ENCODE data around the gene JAML.

The JAML gene

DNA sequence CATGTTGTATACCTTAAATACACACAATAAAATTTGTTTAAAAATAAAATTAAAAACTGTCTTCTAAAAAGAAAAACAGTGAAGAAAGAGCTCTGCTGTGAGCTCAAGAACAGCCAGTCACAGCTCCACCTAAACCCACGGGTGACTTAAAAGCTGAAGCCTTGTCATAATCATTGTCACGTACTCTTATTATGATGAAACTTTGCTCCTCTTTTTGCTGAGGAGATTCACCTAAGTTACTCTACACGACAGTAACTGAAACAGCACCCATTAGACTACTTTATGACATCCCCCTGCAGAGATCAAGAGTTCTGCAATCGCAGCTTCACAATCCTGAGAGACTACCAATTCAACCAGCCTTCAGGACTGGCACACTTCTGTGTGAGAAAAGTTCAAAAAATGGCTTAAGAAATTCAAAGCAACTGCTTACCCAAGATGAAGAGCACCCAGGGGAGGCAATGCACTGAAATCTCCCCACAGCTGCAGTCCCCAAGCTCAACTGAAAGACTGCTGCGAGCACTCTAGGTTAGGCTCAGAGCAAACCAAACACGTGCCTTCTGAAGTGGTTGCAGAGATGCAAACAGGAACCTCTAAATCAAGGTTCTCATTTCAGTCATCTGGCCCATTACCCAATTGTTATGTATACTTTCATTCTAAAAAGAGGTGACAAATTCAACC lies at the start of gene JAML:
JAML (minus strand) TSS at position 501 of the 678 bp plus-strand sequence. CDS start 10,145 bp downstream, outside the sequence.
- in situ Hi-C loops (cut with MboI; ENCODE audit: low sequenced_read_pairs): no loop called here

- in situ Hi-C loops (cut with MboI; ENCODE audit: low sequenced_read_pairs): no loop called here
Observed at GRCh38 chr11:118274186-118274585, 49.4 kb upstream of the JAML start.

DNA sequence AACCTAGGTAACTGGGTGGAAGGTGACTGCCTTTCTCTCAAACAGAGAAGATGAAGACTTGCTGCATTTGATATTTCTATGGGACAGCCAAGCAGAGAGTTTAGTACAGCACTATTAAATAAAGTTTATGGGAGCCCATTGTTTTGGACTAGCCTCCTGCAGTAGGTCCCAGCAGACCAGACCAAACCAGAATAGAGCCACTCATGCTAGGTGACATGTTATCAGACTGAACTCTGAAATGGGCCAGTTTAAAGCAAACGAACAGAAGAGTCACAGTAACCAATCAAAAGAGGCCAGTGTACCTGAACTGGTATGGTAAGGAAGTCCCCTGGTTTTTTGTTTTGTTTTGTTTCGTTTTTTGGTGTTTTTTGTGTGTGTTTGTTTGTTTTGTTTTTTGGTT lies 47.2 kb upstream of the JAML start:
- in situ Hi-C loops (cut with MboI; ENCODE audit: low sequenced_read_pairs): no loop called here

DNA sequence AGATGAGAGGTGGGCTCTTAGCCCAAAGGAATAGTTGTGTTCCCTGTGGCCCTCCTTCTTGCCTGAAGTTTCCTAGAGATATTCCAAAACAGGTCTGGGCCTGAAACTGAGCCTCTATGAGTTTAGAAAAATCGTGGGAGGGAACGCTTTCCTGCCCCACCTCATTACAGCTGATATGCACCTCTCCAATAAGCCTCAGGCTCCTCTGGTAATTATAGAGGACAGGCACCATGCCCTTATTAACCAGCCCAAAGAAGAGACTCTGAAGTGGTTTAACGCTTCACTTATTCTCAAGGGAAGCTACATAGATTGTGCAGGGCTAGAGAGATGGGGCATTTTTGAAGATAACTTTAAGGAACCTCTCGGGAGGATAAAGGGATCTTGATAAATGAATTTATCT lies 42.7 kb upstream of the JAML start:
- in situ Hi-C loops (cut with MboI; ENCODE audit: low sequenced_read_pairs): no loop called here

DNA sequence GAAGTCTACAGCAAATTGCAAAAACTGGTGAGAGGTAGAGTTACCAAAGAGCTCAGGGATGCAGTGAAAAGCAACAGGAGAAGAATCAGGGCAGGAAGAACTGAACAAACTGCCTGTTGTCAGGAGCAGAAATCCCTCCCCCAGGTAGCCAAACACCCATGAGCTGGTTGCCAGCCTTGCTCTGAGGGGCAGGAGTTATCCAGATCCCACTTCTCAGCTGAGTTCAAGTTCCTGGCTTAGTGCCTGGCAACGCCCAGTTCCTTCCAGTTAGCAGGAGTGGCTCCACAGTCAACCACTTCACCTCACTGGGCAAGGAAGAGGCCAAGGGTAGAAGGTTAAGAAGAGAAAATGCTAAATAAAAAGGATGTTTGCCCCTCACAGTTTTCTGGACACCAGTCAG lies 41.1 kb upstream of the JAML start:
- in situ Hi-C loops (cut with MboI; ENCODE audit: low sequenced_read_pairs): no loop called here

DNA sequence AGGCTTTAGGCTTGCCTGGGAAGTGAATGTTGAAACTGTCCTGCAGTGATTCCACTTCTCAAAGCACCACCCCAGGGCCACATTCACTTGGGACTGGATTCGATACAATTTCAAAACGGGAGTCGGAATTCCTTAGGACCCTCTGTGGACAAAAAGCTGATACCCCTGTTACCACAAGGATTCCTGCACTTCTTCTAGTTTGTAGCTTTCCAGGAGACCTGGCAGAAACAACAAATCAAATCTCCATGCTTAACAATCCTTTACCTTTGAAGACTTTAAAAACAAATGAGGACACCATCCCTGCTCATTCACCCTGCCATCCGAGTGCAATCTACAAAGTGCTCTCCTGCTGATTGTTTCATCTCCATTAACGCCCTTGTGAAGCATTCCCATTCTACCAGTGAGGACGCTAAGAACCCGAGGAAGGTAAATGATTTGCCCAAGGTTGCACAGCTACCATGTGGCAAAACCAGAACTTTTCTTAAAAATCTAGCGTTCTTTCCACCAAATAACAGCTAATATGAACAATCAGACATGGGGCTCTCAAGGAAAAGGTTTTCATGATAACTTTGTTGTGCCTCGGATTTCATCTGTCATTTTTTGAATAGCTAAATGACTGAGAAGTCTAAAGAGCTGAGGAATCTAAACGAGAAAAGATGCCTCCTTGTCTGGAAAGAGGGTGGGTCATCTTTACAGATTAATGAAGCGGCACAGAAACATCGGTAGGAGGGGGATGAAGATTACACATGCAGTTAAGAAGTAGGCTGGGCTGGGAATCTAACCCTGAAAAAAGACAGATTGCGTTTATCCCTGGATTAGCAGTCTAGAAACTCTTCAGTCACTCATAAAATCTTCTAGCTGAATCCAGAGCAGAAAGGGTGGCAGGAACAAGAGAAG lies 40.0 kb upstream of the JAML start:
- in situ Hi-C loops (cut with MboI; ENCODE audit: low sequenced_read_pairs): no loop called here

DNA sequence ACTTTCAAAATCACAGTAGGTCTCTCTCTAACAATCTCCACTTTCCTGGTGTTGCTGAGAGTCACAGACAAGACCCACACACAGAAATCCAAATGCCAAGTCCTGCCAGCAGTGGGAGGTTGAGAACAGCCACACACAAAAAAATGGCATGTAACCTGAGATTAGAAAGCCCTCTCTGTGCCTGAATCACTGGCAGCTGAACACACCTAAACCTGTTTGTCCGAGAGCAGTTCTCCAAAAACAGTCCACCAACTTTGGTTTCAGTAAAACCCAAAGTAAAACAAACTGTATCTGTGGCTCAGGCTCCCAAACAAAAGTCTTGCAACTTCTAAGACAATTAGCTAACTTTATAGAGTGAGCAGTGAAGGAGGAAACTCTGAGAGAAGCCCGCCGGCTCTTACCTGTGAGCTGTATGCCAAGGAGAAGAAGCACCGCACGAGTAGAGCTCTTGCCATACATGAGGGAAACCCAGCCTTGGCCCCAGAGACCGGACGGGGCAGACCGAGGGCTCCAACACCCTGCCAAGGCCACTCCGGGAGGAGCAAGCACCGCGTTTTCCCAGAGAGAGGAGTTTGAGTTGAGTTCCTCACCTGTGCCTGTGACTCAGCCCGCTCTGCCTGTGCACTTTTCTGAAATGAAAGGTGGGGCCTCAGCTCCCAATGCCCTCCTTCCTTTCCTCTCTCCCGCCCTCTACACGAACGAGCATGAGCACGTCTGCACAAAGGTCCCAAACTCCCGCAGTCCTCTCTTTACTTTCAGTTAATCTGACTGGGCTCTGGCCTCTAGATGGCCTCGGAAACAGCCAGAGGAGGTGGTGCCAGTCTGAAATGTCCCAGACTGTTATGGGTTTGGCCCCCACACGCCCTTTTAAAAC lies 39.1 kb upstream of the JAML start, which contains the start of gene MPZL2:
MPZL2 (minus strand) TSS at position 603 of the 874 bp plus-strand sequence; CDS start at position 459, 144 bp downstream.
- in situ Hi-C loops (cut with MboI; ENCODE audit: low sequenced_read_pairs): no loop called here

DNA sequence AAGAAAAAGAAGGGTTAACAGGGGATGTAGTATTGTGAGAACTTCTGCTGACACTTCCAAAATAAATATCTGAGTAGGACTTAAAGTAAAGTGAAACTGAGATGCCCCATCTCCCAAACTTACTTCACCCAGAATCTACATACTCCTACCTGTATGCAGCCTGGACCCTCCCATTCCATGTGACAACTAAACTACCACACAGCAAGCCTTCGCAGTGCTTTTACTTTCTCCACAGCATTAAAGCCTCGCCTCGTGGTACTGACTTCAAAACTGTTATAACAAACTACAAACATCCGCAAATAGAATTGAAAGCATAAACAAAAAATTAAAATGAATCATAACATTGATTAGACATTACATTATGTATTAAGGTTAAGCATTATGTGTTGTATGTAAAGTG lies 38.3 kb upstream of the JAML start:
- in situ Hi-C loops (cut with MboI; ENCODE audit: low sequenced_read_pairs): no loop called here

DNA sequence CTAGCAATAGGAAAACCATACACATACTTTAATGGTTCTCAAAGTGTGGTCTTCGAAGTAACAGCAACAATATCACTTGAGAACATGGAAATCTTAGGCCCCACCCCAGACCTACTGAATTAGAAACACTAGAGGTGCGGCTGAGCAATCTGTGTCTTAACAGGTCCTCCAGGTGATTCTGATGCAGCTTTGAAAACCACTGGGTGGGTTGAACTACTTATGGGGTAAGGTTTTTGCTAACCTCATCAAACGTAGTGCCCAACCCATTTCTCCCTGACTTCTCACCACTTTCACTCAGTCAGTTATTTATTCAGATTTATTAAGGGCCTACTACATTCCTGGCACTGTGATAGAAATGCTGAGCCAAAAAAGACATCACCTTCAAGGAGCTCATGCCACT lies 35.5 kb upstream of the JAML start:
- in situ Hi-C loops (cut with MboI; ENCODE audit: low sequenced_read_pairs): no loop called here

- in situ Hi-C loops (cut with MboI; ENCODE audit: low sequenced_read_pairs): no loop called here
Observed at GRCh38 chr11:118259138-118259537, 34.3 kb upstream of the JAML start.

DNA sequence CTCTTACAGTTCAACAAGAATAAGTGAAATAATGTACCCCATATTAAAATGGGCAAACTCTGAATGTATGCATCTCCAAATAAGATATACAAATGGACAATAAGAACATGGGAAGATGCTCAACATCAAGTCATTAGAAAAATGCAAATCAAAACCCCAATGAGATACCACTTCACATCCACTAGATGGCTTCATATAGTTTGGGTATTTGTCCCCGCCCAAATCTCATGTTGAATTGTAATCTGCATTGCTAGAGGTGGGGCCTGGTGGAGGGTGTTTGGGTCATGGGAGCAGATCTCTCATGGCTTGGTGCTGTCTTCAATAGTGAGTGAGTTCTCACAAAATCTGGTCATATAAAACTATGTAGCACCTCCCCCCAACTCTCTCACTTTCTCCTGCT lies 33.6 kb upstream of the JAML start:
- in situ Hi-C loops (cut with MboI; ENCODE audit: low sequenced_read_pairs): no loop called here

DNA sequence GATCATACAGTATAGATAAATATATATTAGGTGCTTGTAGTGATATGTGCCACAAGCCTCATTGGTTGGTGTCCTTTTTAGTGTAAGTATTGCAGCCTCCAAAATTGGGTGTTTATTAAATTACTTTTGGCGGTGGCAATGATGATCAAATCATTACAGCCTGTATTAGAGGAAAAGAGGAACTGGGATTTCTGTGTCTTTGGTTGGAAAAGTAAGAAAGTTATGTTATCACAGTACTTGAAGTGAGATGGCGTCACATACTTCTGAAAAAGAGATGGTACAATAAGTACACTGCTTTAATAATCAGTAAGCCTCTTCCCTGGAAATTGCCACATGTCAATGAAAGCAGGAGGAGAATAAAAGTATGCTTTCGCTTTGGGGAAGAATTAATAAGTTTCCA lies 27.9 kb upstream of the JAML start:
- in situ Hi-C loops (cut with MboI; ENCODE audit: low sequenced_read_pairs): no loop called here

DNA sequence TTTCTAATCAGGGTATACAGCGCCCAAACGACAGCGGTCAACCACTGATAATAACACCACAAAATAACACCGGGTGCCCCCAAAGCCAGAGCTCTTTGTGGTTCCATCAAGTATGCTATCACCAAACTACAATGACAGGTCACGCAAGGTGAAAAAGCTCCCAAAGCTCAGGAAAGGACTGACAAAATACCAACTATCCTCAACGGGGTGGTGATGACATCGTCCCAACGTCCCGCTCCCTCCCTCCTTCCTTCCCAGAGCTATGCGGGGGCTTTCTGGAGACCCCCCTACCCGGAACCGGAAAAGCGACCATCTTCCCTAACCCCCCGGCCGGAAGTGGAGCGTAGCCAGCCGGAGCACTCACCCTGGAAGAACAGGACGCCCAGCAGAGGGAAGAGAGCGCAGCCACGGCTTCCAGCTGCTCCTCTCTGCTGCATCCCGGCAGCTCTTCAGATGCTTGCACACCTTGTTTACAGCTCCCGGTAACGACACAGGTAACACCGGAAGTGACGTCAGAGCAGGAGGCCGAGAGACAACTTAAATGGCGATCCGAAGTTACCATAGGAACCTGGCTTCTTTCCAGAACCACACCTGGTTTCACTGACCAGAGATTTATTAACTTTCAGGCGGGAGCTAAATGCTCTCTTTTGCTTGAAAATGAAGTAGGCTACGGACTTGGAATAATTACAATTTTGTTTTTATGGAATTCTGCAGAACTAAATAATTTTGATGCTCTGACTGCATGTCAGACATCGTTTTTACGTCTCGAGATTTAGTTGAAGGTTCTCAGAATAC lies 27.2 kb upstream of the JAML start, which contains the start of gene MPZL3:
MPZL3 (minus strand) TSS at position 508 of the 795 bp plus-strand sequence; CDS start at position 437, 71 bp downstream.
- in situ Hi-C loops (cut with MboI; ENCODE audit: low sequenced_read_pairs): no loop called here

- in situ Hi-C loops (cut with MboI; ENCODE audit: low sequenced_read_pairs): no loop called here
Observed at GRCh38 chr11:118247041-118247440, 22.2 kb upstream of the JAML start.

DNA sequence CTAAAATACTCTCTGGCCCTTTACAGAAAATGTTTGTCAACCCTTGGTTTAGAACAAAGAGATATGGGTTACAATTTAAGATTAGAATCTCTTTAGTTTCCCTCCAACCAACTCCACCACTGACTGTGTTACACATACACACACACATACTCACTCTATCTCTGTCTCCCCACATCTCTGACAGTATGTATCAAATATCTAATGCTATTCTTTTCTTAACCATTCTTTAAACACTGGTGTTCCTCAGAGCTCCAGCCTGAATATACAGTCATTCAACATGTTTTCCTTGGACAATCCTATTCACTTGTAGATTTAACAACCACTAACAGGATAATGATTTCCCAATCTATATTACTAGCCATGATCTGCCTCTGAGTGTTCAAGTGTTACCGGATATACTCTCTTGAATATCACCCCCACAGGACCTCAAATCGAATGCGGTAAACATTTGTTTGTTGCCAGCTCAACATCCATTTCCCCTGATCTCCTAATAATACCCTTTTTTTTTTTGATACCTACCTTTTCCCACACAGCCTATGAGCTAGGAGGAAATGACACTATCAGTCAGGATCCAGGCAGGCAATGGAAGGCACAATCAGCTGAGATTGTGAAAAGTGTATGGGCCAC lies 21.2 kb upstream of the JAML start:
- in situ Hi-C loops (cut with MboI; ENCODE audit: low sequenced_read_pairs): no loop called here

- in situ Hi-C loops (cut with MboI; ENCODE audit: low sequenced_read_pairs): no loop called here
Observed at GRCh38 chr11:118243993-118244762, 19.4 kb upstream of the JAML start.

DNA sequence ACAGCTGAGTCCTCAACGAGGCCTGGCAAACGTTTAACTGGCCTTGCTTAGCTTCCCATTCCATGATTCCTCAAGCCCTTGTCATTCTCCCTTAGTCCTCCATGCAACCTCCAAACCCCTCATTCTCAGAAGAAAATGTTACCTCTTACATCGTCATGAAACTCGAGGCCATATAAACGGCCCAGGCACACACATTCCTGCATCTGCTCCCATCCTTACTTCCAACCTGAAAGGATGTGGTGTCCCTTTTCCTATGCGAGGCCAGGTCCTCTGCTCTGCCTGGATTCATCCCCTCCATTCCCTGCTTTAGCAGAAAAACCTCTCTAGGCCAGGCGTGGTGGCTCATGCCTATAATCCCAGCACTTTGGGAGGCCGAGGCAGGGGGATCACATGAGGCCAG lies 18.4 kb upstream of the JAML start:
- in situ Hi-C loops (cut with MboI; ENCODE audit: low sequenced_read_pairs): no loop called here

- in situ Hi-C loops (cut with MboI; ENCODE audit: low sequenced_read_pairs): no loop called here
Observed at GRCh38 chr11:118241764-118242098, 16.9 kb upstream of the JAML start.
